ENCODE data around the gene KIZ. TPM values are rescaled to one million over a fixed set of nuclear protein-coding genes. Genes with fewer than 3 reads are reported as not detected.

Gene KIZ
- total and polyA plus RNA-seq, 2 donors (not counting 1 experiment from before 2014, with no cell fraction given): 19.7 to 40.4 TPM

DNA sequence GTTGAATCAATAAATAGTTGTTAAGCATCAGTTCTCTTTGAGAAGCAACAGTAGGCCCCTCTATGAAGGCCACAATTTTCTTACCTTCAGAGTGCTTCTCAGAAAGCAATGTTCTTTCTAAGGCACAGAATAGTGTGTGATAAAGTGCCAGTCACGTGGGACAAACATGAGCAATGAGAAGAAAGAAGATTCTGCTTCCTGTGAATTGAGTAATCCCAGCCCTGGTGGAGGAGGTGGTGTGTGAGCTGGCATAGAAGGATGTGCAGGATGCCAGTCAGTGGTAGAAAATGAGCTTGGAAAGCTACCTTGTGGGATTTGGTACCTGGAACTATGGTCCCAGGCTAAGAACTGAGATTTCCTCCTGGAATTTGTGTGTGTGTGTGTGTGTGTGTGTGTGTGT lies 21.7 kb downstream of the KIZ start:
- Histone ChIP-seq H4K20me1 (ENCODE audit: control insufficient read depth, insufficient read depth, low read length, poor library complexity, severe bottlenecking) (no peaks in the 10 kb centered on the region), H3K27ac (ENCODE audit: low read length in 2 of 2) (no peak overlapping the region), H3K4me2 (replicated peaks; ENCODE audit: low read depth, low read length, poor library complexity, severe bottlenecking) (no peak overlapping the region), H3K79me2 (ENCODE audit: control insufficient read depth, insufficient read depth, low read length) (no peaks in the 10 kb centered on the region), H3K27me3 (replicated peaks in 1 of 4; ENCODE audit: control extremely low read depth in 1 of 4, control insufficient read depth in 3 of 4, insufficient read depth in 4 of 4, low read length in 3 of 4) (no peaks in the 10 kb centered on the region), H3K9me3 (ENCODE audit: control extremely low read depth in 1 of 3, control insufficient read depth in 2 of 3, insufficient read depth in 1 of 3, low read length in 2 of 3) (no peaks in the 10 kb centered on the region), H3K4me3 (ENCODE audit: control extremely low read depth in 1 of 5, extremely low read depth in 1 of 5, insufficient read depth in 1 of 5, low read depth in 2 of 5, low read length in 4 of 5) (no peak overlapping the region), H3K36me3 (replicated peaks in 1 of 2; ENCODE audit: control extremely low read depth in 1 of 2, control insufficient read depth in 1 of 2, extremely low read depth in 1 of 2, insufficient read depth in 2 of 2, low read length in 1 of 2) (no peaks in the 10 kb centered on the region), H2AFZ (ENCODE audit: insufficient read depth, low read depth, low read length, poor library complexity, severe bottlenecking) (no peak overlapping the region), H3K9ac (ENCODE audit: low read length) (no peak overlapping the region), H3K4me1 (ENCODE audit: control insufficient read depth in 2 of 2, insufficient read depth in 2 of 2, low read length in 2 of 2) (no peaks in the 10 kb centered on the region)
- TF ChIP-seq, protein P1, sequence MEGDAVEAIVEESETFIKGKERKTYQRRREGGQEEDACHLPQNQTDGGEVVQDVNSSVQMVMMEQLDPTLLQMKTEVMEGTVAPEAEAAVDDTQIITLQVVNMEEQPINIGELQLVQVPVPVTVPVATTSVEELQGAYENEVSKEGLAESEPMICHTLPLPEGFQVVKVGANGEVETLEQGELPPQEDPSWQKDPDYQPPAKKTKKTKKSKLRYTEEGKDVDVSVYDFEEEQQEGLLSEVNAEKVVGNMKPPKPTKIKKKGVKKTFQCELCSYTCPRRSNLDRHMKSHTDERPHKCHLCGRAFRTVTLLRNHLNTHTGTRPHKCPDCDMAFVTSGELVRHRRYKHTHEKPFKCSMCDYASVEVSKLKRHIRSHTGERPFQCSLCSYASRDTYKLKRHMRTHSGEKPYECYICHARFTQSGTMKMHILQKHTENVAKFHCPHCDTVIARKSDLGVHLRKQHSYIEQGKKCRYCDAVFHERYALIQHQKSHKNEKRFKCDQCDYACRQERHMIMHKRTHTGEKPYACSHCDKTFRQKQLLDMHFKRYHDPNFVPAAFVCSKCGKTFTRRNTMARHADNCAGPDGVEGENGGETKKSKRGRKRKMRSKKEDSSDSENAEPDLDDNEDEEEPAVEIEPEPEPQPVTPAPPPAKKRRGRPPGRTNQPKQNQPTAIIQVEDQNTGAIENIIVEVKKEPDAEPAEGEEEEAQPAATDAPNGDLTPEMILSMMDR (IDR thresholded peaks at IDR 0.05): no peak
- no peak for TF ChIP-seq EZH2 (IDR thresholded peaks at IDR 0.05; ENCODE audit: borderline replicate concordance, insufficient read depth, low read depth, low read length, poor library complexity, severe bottlenecking)
- CTCF ChIA-PET: no interaction called here
- POLR2A ChIA-PET: no interaction called here
- Mint-ChIP-seq H3K9me3 (ENCODE audit: insufficient read depth) (no peaks in the 10 kb centered on the region), H3K27me3 (no peaks in the 10 kb centered on the region), H3K4me3 (no peak overlapping the region), H3K4me1 (no peaks in the 10 kb centered on the region), H3K27ac (no peak overlapping the region)
- intact Hi-C loops (cut with micrococcal nuclease): no loop called here
- 83% methylated on average over 1 of the region's 1 CpG for WGBS (ENCODE audit: insufficient coverage)
- ATAC-seq (ENCODE audit: low read depth): no peak
- no peak for DNase-seq

DNA sequence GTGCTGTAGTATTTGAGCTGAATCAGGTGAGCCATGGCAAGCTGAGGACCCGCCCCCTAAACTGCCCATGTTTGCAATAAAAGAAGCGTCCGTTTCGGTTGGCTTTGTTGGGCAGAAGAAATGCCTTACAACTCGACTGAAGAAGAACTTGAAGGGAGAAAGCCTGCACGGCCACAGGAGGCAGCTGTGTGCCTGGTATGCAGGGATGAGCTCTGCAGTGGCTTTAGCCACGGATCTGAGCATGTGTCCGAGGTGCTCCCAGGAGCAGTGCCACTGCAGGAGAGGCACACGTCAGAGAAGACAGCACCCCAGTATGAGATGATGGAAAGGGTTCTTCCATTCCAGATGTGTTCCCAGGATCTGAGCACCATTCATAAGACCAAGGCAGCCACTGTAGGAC lies 23.5 kb downstream of the KIZ start:
- H3K4me1 ChIP-seq (ENCODE audit: control insufficient read depth in 2 of 2, insufficient read depth in 2 of 2, low read length in 2 of 2): no peaks in the 10 kb centered on the region
- no peak for ATAC-seq (ENCODE audit: low read depth)
- no peak overlapping the region for H3K27ac ChIP-seq (ENCODE audit: low read length in 2 of 2)
- Mint-ChIP-seq H3K9me3 (ENCODE audit: insufficient read depth) (no peaks in the 10 kb centered on the region), H3K4me1 (no peaks in the 10 kb centered on the region), H3K4me3 (no peak overlapping the region), H3K27me3 (no peaks in the 10 kb centered on the region), H3K27ac (no peak overlapping the region)
- no peaks in the 10 kb centered on the region for H4K20me1 ChIP-seq (ENCODE audit: control insufficient read depth, insufficient read depth, low read length, poor library complexity, severe bottlenecking)
- intact Hi-C loops (cut with micrococcal nuclease): no loop called here
- DNase-seq: no peak
- 96% methylated on average over 9 of the region's 9 CpGs for WGBS (ENCODE audit: insufficient coverage)
- no peak for TF ChIP-seq EZH2 (IDR thresholded peaks at IDR 0.05; ENCODE audit: borderline replicate concordance, insufficient read depth, low read depth, low read length, poor library complexity, severe bottlenecking)
- TF ChIP-seq, protein P1 (IDR thresholded peaks at IDR 0.05): no peak
- no peaks in the 10 kb centered on the region for H3K27me3 ChIP-seq (replicated peaks in 1 of 4; ENCODE audit: control extremely low read depth in 1 of 4, control insufficient read depth in 3 of 4, insufficient read depth in 4 of 4, low read length in 3 of 4)
- H3K9ac ChIP-seq (ENCODE audit: low read length): no peak overlapping the region
- ChIA-PET CTCF (interaction anchor here (1.0 kb wide), 1 partner anchor 417 kb away, joined by 3 read pairs; no protein-coding TSS in a partner anchor), POLR2A (no interaction called here)
- H3K4me2 ChIP-seq (replicated peaks; ENCODE audit: low read depth, low read length, poor library complexity, severe bottlenecking): no peak overlapping the region
- no peak overlapping the region for H3K4me3 ChIP-seq (ENCODE audit: control extremely low read depth in 1 of 5, extremely low read depth in 1 of 5, insufficient read depth in 1 of 5, low read depth in 2 of 5, low read length in 4 of 5)
- no peak overlapping the region for H2AFZ ChIP-seq (ENCODE audit: insufficient read depth, low read depth, low read length, poor library complexity, severe bottlenecking)
- no peaks in the 10 kb centered on the region for H3K79me2 ChIP-seq (ENCODE audit: control insufficient read depth, insufficient read depth, low read length)
- no peaks in the 10 kb centered on the region for H3K9me3 ChIP-seq (ENCODE audit: control extremely low read depth in 1 of 3, control insufficient read depth in 2 of 3, insufficient read depth in 1 of 3, low read length in 2 of 3)
- H3K36me3 ChIP-seq (replicated peaks in 1 of 2; ENCODE audit: control extremely low read depth in 1 of 2, control insufficient read depth in 1 of 2, extremely low read depth in 1 of 2, insufficient read depth in 2 of 2, low read length in 1 of 2): no peaks in the 10 kb centered on the region
